Measurements from ENCODE around the gene MEIS3.

- TF ChIP-seq, protein P1, sequence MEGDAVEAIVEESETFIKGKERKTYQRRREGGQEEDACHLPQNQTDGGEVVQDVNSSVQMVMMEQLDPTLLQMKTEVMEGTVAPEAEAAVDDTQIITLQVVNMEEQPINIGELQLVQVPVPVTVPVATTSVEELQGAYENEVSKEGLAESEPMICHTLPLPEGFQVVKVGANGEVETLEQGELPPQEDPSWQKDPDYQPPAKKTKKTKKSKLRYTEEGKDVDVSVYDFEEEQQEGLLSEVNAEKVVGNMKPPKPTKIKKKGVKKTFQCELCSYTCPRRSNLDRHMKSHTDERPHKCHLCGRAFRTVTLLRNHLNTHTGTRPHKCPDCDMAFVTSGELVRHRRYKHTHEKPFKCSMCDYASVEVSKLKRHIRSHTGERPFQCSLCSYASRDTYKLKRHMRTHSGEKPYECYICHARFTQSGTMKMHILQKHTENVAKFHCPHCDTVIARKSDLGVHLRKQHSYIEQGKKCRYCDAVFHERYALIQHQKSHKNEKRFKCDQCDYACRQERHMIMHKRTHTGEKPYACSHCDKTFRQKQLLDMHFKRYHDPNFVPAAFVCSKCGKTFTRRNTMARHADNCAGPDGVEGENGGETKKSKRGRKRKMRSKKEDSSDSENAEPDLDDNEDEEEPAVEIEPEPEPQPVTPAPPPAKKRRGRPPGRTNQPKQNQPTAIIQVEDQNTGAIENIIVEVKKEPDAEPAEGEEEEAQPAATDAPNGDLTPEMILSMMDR (IDR thresholded peaks at IDR 0.05): no peak
- TF ChIP-seq POLR2A (IDR thresholded peaks at IDR 0.05): no peak
Observed at GRCh38 chr19:47421844-47422395, 2.6 kb upstream of the MEIS3 start.

Measured in ovary (tissue), 3 donors.